ENCODE data around the gene ROR2. TPM values are rescaled to one million over a fixed set of nuclear protein-coding genes. Genes with fewer than 3 reads are reported as not detected.

Gene ROR2
- total RNA-seq, 1 experiment from 2014 or later, result 2.7 TPM

DNA sequence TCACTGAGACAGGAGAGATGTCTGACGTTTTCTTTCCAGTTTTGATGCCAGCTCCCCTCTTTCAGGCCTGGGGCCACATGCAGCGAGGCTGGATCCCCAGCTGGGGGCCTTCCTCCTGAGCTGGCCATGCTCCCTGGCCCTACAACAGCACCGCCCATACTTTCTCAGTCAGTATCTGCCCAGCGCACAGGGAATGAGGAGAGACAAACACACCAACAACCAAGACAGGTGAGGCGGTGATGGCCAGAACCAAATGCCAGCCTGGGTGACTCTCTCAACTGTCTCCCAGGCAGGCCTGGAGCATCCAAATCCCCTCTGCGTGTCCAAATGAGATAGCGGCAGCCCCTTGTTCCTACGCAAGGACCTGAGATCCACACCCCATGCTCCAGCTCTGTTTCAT is 109.6 kb downstream of the ROR2 start:
- no peaks in the 10 kb centered on the region for H3K27me3 ChIP-seq (ENCODE audit: insufficient read depth, low read length)
- H3K18ac ChIP-seq (ENCODE audit: insufficient read length, low read depth, low read length), result no peak overlapping the region
- no peak overlapping the region for H2BK120ac ChIP-seq (ENCODE audit: low read depth, low read length, poor library complexity, severe bottlenecking)
- H3K23me2 ChIP-seq (ENCODE audit: insufficient read length, low read depth, low read length, poor library complexity, severe bottlenecking), result no peaks in the 10 kb centered on the region
- no peaks in the 10 kb centered on the region for H3K36me3 Mint-ChIP-seq (ENCODE audit: insufficient read depth in 1 of 3, low read depth in 3 of 3)
- no peak overlapping the region for H2AFZ ChIP-seq (ENCODE audit: low read length)
- H3K9me3 ChIP-seq (ENCODE audit: control insufficient read depth, low read depth, low read length), result no peaks in the 10 kb centered on the region
- TF ChIP-seq CTCF (conservative IDR thresholded peaks at IDR 0.05), result no peak
- peaks cover 14 to 27% of the 10 kb centered on the region in 2 experiments for H3K4me1 Mint-ChIP-seq
- H3K4me1 ChIP-seq (ENCODE audit: insufficient read depth, low read length), result no peaks in the 10 kb centered on the region
- no peak overlapping the region for H3T11ph ChIP-seq (ENCODE audit: low read length)
- H2BK15ac ChIP-seq (ENCODE audit: low read depth, low read length), result no peak overlapping the region
- no peak overlapping the region for H3K14ac ChIP-seq (ENCODE audit: insufficient read depth, low read length)
- no peak overlapping the region for H4K8ac ChIP-seq (replicated peaks; ENCODE audit: insufficient read length, low read depth, low read length)
- no peaks in the 10 kb centered on the region for H4K20me1 ChIP-seq (ENCODE audit: control insufficient read depth, insufficient read depth, insufficient read length)
- H3K9me3 Mint-ChIP-seq, result no peaks in the 10 kb centered on the region
- no peaks in the 10 kb centered on the region for H3K79me2 ChIP-seq (ENCODE audit: insufficient read depth, low read length)
- no peak overlapping the region for H3K27ac Mint-ChIP-seq
- H3K4me2 ChIP-seq (ENCODE audit: insufficient read depth, insufficient read length, low read length), result no peak overlapping the region
- H2BK5ac ChIP-seq (ENCODE audit: insufficient read length, low read length), result no peak overlapping the region
- no peak overlapping the region for H2BK20ac ChIP-seq (ENCODE audit: low read depth, low read length, poor library complexity, severe bottlenecking)
- no CpG with 5 or more reads among the region's 8 CpGs for WGBS (ENCODE audit: extremely low coverage, insufficient read length, low lambda C conversion rate)
- H3K27ac ChIP-seq (ENCODE audit: insufficient read length, low read depth, low read length), result no peak overlapping the region
- H3K9ac ChIP-seq (ENCODE audit: extremely low read depth, insufficient read length, low read length), result no peak overlapping the region
- H4K91ac ChIP-seq (ENCODE audit: insufficient read length, low read depth, low read length), result no peak overlapping the region
- no peaks in the 10 kb centered on the region for H3K79me1 ChIP-seq (ENCODE audit: insufficient read depth, low read depth, low read length, poor library complexity, severe bottlenecking)
- H4K5ac ChIP-seq (ENCODE audit: insufficient read length, low read depth, low read length), result no peak overlapping the region
- no peak overlapping the region for H3K4ac ChIP-seq (ENCODE audit: low read depth, low read length)
- H2BK12ac ChIP-seq (ENCODE audit: insufficient read length, low read depth, low read length), result no peak overlapping the region
- no peak overlapping the region for H3K23ac ChIP-seq (ENCODE audit: insufficient read length, low read depth, low read length)
- H2AK5ac ChIP-seq (ENCODE audit: insufficient read length, low read length), result no peak overlapping the region
- no peak for DNase-seq
- H3K27me3 Mint-ChIP-seq (ENCODE audit: low read depth), result no peaks in the 10 kb centered on the region
- no peak overlapping the region for H3K56ac ChIP-seq (ENCODE audit: insufficient read length, low read depth, low read length)
- H3K4me3 Mint-ChIP-seq, result no peak overlapping the region
